ENCODE results near the gene LRRK1.

GRCh38 chr15:101119181-101119580 is 200.0 kb downstream of the LRRK1 start:
- TF ChIP-seq CTCF (IDR thresholded peaks at IDR 0.05) (no peak), POLR2A (IDR thresholded peaks at IDR 0.05) (no peak), EP300 (IDR thresholded peaks at IDR 0.05) (no peak)

Measured in gastroesophageal sphincter (tissue), 3 donors.